Hepatic stellate cell (primary cell): ENCODE data around the gene E2F6.

Experiments
- DNase-seq: peaks from one replicate; pipeline ENCODE4 v3.0.0; 2011; ENCODE audit warnings: low spot score

Gene E2F6

DNA sequence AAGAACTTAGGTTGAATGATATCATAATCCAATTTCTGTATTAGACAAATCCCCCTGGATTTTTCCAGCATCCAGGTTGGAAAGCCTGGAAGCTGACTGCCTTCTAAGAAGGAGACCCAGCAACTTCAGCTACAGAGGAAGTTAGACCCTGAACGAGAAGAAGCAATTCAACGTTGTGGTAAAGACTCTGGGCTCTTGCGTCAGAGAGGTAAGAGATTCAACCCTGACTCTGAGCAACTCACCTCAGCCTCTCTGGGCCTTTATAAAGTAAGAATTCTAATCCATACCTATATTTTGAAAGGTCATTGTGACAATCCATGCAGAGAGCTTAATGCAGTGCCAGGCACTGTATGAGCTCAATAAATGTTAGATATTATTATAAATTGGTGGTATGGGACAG, 9.7 kb downstream of the E2F6 start:
- no peak for DNase-seq

DNA sequence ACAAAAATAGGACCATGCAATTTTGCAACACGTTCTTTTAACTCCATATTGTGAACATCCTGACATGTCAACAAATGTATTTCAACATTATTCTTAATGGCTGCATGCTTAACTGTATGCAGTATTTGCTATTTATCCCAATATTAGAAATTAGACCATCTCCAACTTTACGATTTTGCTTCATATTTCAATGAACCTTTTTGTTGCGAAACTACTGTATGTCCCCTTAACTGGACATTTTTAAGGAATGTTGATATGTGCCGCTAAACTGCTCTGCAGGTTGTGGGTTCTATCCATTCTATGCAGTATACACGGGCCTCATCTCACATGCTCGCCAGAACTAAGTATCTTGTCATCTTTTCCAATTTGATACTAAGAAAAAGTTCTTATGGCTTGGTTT, 11.1 kb downstream of the E2F6 start:
- DNase-seq, result no peak

DNA sequence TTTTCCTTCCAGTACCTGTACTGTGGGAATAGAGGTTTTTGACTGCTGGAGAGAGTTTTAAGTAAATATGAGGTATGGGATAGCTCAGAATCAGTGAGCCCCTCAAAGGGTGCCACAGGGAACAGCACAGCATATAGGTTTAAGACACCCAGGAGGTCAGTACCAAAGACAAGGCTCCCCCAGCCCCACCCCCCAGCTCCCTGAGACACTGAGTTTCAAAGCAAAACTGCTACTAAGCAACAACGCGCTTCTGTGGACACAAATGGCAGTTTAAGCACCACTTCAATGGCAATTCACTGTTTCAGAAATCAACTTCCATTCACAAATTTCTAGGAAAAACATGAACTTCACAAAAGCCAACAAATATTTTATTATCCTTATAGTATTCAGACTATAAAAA, 15.2 kb downstream of the E2F6 start:
- no peak for DNase-seq

DNA sequence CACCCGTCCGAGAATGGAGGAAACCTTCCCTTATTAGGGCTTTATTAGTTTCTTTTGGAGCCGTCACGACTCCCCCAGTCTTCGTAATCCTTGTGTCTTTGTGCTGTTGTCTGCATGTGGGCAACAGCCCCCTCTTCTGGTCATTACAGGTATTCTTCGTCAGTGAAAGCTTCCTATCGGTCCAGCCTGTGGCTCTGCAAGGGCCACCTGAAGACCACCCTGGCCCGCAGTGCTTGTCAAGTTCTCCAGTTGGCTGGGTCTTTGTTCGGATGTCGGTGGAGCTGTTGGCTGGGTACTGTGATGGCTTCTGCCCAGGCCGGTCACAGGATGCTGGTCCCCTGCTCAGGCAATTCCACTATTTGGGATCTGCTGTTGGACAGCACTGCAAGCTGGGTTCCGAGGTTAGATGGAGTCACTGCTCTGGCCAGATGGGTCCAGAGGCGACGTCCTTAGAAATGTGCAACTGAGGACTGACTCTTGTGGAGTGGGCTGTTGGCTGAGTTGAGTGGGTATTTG, 19.2 kb downstream of the E2F6 start:
- peak; percentile 61 for DNase-seq

DNA sequence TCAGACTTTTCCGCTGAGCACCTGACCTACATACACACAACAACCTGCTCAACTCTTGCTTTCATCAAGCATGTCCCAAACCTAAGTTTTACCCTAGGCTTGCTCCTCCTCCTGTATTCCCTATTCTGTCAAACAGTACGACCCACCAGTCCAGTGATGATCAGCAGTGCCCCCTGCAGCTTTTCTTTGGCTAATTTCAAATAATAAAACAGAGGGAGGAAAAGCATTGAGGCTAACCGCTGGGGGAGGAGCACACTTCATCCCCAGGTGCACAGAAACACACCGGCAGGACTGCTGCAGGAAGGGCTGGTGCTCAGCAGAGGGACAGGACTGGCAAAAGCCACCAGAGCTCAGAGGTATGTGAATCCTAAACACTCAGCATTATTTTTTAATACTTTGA, 21.2 kb downstream of the E2F6 start:
- DNase-seq, result peak; percentile 10

DNA sequence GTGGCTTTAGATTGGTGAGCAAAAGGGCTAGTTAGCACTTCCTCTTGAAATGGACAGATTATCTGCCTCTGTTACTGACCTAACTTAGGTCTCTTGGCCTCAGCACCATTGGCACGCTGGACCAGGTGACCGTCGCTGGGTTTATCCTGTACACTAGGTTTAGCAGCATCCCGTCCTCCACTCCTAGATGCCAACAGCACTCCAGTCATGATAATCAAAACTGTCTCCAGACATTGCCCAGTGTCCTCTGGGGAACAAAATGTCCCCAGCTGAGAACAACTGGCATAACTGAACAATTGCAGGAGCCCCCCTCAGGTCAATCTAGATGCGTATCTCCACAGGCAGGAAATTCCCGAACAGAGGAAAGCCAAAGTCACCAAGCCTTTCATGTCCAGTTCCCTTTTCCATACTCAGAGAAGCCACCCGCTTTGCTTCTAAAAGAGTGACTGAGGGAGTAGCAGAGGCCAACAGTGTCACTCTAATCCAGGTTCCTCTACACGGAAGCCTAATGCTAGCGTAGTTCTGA, 27.3 kb downstream of the E2F6 start:
- no peak for DNase-seq

DNA sequence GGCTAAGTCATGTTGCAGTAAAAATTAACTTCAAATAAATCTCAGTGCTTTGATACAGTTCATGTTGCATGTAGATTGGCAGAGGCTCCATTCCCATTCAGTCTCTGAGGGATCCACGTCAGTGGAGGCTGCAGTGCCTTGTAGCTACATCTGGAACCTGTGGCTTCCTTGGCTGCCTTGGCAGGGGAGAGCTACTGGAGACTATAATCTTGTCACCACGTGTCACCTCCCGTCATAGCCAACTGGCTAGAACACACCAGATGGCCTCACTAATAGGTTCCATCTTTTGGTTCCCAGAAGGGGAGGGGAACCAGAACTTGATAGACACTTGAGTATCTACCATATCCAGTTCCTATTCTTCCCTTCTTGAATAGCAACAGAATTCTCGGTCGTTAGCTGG, 28.4 kb downstream of the E2F6 start:
- DNase-seq, result no peak

DNA sequence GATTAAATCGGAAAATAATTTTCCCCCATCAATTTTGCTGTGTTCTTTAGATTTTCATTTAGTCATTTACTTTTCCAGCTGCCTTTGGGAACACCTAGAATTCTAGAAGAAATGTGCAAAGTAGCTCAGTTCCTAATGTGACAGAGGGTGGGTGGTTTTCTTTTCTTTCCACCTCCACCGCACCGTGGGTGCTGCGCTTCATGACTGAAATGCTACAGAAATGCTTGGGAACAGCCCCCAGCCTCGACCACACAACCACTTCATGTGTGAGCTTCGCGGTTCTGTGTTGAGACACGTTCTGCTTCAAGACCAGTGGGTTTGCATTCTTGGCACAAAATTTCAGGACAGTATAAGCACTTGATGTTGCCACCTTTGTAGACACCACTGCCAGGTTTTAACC, 30.9 kb downstream of the E2F6 start:
- DNase-seq, result no peak

DNA sequence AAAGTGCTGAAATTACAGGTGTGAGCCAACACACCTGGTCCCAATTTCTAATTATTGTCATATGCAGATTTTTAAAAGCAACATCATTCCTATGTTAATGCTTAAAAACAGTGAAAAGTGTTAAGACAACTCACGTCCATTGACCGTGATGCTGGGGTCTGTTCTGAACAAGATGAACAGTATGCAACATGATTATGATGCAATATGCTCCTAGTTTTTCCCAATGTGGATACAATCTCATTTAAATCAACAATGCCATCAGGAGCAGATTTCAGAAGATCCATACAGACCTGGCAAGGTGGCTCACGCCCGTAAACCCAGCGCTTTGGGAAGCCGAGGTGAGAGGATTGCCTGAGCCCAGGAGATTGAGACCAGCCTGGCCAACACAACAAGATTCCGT, 31.5 kb downstream of the E2F6 start:
- no peak for DNase-seq

DNA sequence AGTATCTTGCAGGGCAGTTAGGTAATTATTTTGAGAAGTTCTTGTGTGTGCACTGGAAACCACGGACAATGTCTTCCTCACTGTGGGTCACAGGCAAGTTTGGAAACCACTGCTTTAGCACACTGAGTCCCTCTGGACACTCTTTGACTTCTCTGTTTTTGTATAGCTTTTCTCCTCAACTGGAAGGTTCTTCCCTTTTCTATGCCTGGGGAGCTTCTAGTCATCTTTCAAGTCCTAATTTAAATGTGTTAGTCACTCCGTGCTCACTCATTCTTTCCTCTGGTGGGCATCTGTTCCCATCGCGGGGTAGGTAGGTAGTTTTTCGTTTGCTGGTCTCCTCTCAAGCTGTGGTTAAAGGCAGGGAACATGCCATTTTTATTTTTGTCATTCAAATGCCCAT, 32.1 kb downstream of the E2F6 start:
- no peak for DNase-seq

DNA sequence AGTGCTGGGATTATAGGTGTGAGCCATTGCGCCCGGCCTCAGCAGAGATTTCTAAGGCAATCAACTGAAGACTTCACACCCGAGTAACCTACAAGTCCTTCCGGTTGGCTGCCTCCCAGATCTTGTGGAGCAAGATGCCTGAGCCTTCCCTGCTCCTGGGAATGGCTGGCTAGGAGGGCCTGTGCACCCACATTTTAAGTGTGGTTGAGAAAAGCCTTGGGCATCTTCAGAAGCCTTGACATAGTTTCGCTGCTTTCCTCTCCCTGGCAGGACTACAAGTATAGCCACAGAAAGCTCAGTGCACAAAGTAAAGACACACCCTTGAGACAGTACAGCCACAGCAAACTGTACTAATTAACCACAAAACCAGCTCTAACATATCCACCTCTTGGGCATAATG, 35.2 kb downstream of the E2F6 start:
- DNase-seq, result no peak

DNA sequence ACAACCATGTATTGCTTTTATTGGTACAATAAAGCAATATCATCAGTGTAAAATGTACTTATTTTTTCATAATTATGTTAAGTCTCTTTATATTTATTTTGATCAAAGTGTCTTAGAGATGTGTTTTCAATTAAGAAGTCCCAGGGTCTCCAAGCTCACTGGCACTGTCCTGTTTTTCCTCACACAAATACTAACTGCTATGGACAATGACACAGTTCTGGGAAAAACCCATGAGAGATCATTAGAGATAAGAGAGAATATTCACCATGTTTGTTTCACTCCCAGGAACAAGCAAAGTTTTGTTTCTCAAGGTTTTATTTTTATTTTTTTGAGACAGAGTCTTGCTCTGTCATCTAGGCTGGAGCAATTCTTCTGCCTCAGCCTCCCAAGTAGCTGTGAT, 38.7 kb downstream of the E2F6 start:
- DNase-seq, result no peak

DNA sequence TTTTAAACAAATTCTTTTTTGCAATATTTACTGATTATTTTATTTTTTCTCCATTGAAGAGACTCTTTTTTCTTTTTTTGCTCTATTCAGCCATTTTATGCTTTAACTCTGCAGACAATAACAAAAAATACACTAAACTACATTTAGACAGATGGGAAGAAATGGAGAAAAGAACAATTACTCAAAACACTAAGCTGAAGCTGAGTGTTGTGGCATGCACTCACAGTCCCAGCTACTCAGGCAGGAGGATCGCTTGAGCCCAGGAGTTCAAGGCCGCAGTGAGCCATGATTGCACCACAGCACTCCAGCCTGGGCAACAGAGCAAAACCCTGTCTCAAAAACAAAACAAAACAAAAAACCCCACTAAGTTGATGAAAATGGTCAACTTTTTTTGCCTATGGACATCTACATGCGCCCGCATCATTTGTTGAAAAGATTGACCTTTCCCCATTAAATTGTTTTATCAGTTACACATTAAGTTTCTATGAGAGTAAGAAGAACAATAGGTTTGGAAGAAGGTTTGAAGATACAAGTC, 43.0 kb downstream of the E2F6 start:
- DNase-seq, result no peak

DNA sequence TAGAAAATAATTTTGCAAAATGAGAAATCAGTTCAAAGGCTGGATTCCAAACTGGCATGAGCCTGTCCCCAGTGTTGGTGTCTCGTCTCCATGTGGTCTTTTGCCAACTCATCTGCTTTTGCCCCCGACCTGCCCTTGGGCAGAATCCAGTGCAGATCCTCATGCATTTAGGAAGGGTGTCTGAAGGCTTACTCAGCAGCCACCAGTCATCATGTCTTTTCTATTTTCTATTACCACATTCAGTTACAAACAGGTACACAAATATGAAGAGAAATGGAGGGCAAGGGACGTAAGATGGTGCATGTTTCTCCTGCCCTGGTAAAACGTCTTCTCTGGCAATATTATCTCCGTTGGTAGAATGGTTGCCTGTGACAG, 43.5 kb downstream of the E2F6 start:
- DNase-seq, result no peak

DNA sequence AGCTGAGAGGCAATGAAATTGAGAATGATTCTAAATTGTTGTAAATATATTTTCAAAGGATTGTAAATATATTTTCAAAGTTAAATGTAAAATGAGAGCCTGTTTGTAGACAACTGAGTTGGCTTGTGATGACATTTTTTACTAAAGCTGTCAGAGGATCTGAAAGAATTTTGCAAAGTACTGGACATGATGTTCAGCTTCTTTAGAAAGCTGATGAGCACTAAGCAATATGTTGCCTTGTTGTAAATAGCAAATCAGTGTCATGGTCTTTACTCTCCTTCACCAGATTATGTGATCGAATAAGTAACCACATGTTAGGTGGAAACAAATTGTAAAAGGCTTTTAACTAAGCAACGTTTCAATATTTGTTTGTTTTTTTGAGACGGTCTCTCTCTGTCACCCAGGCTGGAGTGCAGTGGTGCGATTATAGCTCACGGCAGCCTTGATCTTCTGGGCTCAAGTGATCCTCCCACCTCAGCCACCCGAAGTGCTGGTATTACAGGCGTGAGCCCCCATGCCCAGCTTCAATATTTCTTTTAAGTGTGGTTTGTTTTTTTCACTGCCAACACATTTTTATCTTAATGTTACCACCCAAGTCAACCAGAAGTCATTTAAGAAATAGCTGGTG, 44.0 kb downstream of the E2F6 start:
- DNase-seq, result no peak

DNA sequence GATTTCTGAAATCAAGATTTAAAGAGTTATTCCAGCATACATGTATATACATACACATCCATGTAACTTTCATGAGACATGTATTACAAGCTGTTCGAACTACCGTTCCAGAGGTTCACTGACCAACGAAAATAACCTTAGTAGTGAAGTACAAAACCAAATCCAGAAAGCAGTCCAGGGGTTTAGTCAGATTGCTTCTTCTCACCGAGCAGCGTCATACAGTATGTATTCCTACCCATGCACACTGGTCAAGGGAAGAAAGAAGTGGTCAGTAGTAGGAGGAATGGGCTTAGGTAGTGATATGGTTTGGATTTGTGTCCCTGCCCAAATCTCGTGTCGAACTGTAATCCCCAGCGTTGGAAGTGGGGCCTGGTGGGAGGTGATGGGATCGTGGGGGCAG, 45.3 kb downstream of the E2F6 start:
- DNase-seq, result no peak

DNA sequence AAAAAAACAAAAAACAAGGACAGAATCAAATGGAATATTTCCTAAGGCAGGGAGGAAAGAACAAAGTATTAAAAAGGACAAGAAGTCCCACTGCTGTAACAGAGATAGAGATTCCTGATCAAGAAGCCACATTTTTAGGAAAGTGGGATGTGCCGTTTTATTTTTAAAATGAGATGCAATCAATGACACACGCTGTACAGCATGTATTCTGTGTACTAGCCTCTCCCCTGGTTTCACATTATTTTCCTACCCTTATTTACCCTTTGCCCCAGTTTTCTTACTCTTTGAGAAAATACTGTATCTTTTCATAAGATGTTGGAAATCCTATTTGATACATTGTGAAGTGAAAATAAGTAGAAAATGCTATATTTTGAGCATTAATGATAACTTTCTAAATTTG, 45.8 kb downstream of the E2F6 start:
- DNase-seq, result no peak

DNA sequence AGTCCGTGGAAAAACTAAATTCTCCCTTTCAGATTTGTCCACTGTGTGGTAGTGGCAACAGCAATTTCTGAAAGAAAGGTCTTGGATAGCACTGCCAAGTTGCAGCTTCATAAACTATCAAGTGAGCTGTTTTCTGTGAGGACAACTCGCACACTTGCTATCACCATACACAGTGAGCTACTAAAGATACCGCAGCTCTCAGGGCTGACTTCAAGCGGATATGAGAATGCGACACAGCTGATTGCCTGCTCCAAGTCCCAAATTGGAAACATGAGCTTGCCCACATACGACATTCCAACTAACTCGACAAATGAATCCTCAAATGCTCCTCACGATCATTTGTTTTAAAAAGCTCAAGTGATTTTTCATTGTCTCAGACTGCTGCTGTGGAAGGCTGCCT, 46.2 kb downstream of the E2F6 start:
- no peak for DNase-seq

DNA sequence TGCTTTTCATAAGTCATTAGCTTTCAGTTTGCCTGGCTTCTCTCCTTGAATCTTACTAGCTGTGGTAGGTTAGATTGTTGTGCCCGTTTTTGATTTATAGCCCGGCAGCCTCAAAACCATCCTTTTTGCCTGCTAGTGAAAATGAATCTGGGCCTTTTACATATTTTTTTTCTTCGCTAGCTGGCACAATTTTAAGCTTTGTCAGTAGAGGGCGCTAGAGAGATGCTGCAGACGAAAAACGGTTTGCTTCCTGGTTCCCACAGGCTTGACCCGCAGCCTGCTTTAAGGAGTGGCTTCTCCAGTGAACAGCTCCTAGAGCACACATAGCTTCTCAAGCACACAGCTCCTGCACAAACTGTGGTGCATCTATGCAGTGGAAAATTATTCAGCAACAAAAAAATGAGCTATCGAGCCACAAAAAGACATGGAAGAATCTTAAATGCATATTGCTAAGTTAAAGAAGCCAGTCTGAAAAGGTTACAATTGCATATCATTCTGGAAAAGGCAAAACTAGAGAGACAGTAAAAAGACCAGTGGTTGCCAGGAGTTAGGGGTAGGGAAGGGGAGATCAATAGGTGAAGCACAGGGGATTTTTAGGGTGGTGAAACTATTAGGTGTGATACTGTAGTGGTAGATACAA, 47.9 kb downstream of the E2F6 start:
- DNase-seq, result no peak

DNA sequence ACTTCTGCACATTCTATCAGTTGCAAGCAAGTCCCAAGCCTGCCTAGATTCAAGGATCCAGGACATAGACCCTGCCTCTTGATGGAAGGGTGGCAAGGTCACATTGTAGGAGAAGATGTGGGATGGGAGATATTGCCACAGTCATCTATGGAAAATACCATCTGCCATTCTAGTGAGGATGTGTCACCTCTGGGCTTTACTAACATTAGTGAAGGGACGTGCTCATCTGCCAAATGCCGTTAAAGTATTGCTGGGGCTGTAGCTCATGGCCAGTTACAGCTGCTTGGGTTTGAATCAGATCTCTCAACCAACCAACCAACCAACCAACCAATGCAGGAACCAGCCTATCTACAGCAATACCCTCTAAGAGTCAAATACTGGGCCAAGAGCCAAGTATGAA, 49.0 kb downstream of the E2F6 start:
- DNase-seq, result no peak

DNA sequence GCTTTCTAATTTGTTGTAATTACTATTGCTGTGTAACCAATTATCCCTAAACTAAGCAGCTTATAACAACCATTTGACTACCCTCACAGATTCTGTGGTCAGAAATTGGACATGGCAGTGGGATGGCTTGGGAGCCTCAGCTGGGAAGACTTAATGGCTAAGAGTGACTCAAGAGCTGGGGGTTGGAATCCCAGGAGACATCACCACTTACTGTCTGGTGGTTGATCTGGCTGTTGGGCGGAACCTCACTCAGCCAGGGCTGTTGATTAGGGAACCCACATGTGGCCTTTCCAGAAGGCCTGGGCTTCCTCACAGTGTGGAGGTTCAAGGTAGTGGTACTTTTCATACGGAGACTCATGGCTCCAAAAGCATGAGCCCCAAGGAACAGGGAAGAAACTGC, 49.8 kb downstream of the E2F6 start:
- DNase-seq, result no peak

DNA sequence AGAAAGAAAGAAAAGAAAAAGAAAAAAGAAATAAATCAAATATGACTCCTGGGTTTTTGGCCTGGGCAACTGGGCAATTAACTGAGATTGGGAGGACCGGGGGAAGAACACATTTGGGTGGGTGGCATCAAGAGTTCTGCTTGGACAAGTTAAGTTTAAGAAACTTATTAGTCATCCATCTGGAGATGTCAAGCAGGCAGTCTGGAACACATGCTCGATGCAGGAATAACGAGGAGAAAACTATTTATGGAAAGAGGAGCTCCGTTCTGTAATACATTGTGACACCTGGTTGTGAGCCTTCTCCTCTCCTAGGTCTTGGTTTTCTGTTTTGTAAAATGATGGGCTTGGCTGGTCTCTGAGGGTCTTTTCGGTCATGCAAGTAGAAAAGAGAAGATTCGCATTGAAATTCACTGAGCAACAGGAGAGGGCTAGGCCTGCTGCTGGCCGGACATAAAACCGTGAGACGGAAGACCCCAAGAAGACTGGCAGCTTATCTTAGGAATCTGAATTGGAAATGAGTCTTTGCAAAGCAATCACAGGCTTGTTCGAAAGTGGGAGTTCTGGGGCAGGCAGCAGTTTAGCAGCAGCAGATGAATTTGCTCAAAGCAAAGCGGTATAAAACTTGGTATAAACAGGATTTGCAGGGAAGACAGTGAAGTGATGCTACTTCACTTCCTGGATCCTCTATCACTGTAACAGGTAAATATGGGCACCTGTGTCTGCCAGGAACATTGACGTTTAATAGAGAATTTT, 51.4 kb downstream of the E2F6 start:
- no peak for DNase-seq

DNA sequence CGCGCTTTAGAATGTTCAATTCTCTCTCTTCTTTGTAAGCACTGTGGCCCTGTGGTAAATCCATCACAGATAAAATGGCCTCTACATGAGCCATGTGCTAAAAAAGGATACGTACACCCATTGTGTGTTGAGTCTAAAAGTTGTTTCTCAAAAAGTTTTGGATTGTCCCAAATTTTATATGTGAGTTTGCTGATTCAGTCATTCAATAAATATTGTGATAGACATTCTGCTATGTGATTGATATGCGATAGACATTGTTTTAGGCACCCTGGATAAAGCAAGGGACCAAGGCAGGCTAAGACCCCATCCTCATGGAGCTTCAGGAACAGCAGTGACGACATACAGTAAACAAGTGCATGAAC, 53.5 kb downstream of the E2F6 start:
- no peak for DNase-seq
